K562 (cell line): ENCODE data around the gene APBA2. TPM values are rescaled to one million over a fixed set of nuclear protein-coding genes. Genes with fewer than 3 reads are reported as not detected.
A peak's percentile ranks its signal among the peaks of the same experiment; 100 is the strongest.

Experiments
- ATAC-seq: fragments of 200-7000 bp; cut with Tn5 transposase; 3 replicates; pipeline ENCODE4 v1.9.1; 2020; ENCODE audit warnings: moderate library complexity
- BruUV-seq: library from RNA; stranded (reverse); fragments of 400-500 nt; replicated peaks from 2 replicates; lab custom pipeline; 2021; lab: Mats Ljungman, UMichigan
- CTCF ChIA-PET: fragments of 300-600 bp; formaldehyde crosslinking; extraction: SDS; loops from one replicate; lab custom pipeline; 2021; ENCODE audit warnings: low intra/inter-chr PET ratio; lab: Yijun Ruan, JAX
- POLR2A ChIA-PET: fragments of 300-600, 350-650 bp; sonication (Branson Sonifier 250); formaldehyde crosslinking; extraction: SDS; loops from one replicate; lab custom pipeline; 2021; ENCODE audit warnings: antibody characterized with exemption, inconsistent platforms; lab: Yijun Ruan, JAX
- DNase-seq, 4 experiments: peaks; one replicate each; pipeline versions ENCODE4 v3.0.0 to v3.0.0-alpha.2; 2011 to 2018; ENCODE audit warnings: low spot score in 3 of 4, mixed read lengths in 3 of 4; ENCODE audit errors: extremely low read depth in 1 of 4
- FAIRE-seq: peaks from 2 replicates; lab custom pipeline; 2011; peaks lifted over from hg19 to GRCh38; lab: Jason Lieb, UNC
- H2AFZ ChIP-seq: 2 replicates; pipeline ENCODE4 v1.6.0; 2011; ENCODE audit warnings: low read depth, low read length, control low read depth, inconsistent platforms
- H3K27ac ChIP-seq: fragments of 200-600 bp; 3 replicates; pipeline ENCODE4 v1.8.0; 2011; ENCODE audit warnings: low read depth, mild to moderate bottlenecking, control low read depth, inconsistent platforms, low read length, moderate library complexity, mixed read lengths; ENCODE audit errors: extremely low read depth
- H3K27me3 ChIP-seq, 2 experiments: fragments of 300-600 bp in 1 of 2; 2 replicates in 1 of 2; 3 replicates in 1 of 2; pipeline versions ENCODE4 v1.6.0 to v1.8.0; 2011; ENCODE audit warnings: inconsistent platforms in 2 of 2, low read length in 2 of 2, mild to moderate bottlenecking in 1 of 2, mixed read lengths in 1 of 2, moderate library complexity in 1 of 2; ENCODE audit not compliant: control insufficient read depth in 2 of 2, insufficient read depth in 2 of 2
- H3K36me3 ChIP-seq: fragments of 300-600 bp; 3 replicates; pipeline ENCODE4 v1.8.0; 2011; ENCODE audit warnings: mild to moderate bottlenecking, low read length, inconsistent platforms; ENCODE audit not compliant: control insufficient read depth, insufficient read depth
- H3K4me1 ChIP-seq, 2 experiments: fragments of 200-600 bp in 1 of 2; replicated peaks in 1 of 2; 2 replicates in 1 of 2; 3 replicates in 1 of 2; pipeline versions ENCODE4 v1.5.1 to v1.8.0; 2011; ENCODE audit warnings: inconsistent platforms in 2 of 2, low read length in 2 of 2, mild to moderate bottlenecking in 1 of 2, mixed read lengths in 1 of 2, moderate library complexity in 1 of 2; ENCODE audit not compliant: control insufficient read depth in 2 of 2, insufficient read depth in 2 of 2
- H3K4me2 ChIP-seq: 2 replicates; pipeline ENCODE4 v1.6.1; 2011; ENCODE audit warnings: low read length, control low read depth, inconsistent platforms, mixed read lengths; ENCODE audit not compliant: insufficient read depth
- H3K4me3 ChIP-seq: fragments of 200-600 bp; sonication (generic), shearing (Covaris generic); 2 replicates; pipeline ENCODE4 v1.5.1; 2016; ENCODE audit warnings: control low read depth, inconsistent platforms
- H3K79me2 ChIP-seq: fragments of 200-600 bp; 3 replicates; pipeline ENCODE4 v1.8.0; 2011; ENCODE audit warnings: low read length, inconsistent platforms; ENCODE audit not compliant: control insufficient read depth, insufficient read depth
- H3K9ac ChIP-seq, 2 experiments: 2 replicates each; pipeline versions ENCODE4 v1.6.0 to v1.6.1; 2011; ENCODE audit warnings: low read depth in 2 of 2, low read length in 2 of 2, control low read depth in 1 of 2, inconsistent platforms in 1 of 2, mild to moderate bottlenecking in 1 of 2, mixed read lengths in 1 of 2; ENCODE audit not compliant: insufficient read depth in 1 of 2
- H3K9me1 ChIP-seq: one replicate; pipeline ENCODE4 v1.6.0; 2011; ENCODE audit warnings: inconsistent platforms, mild to moderate bottlenecking, low read length, moderate library complexity; ENCODE audit not compliant: control insufficient read depth, insufficient read depth
- H3K9me3 ChIP-seq: replicated peaks from 2 replicates; pipeline ENCODE4 v1.5.1; 2011; ENCODE audit warnings: low read depth, low read length, inconsistent platforms; ENCODE audit not compliant: control insufficient read depth, insufficient read depth
- H4K20me1 ChIP-seq: replicated peaks from 2 replicates; pipeline ENCODE4 v1.6.1; 2011; ENCODE audit warnings: low read length, inconsistent platforms, mixed read lengths; ENCODE audit not compliant: control insufficient read depth, insufficient read depth
- KLF13 ChIP-seq: fragments of 450-650 bp; IDR thresholded peaks from 2 replicates; pipeline ENCODE4 v1.6.1; 2016; ENCODE audit warnings: missing genetic modification characterization, low read depth, mild to moderate bottlenecking, missing compliant biosample characterization, moderate library complexity, borderline replicate concordance
- RBFOX2 ChIP-seq: fragments of 200-400 bp; formaldehyde crosslinking; IDR thresholded peaks from 2 replicates; pipeline ENCODE4 v1.6.1; 2017; ENCODE audit warnings: low read depth, mild to moderate bottlenecking, low read length, moderate library complexity
- TOE1 ChIP-seq, 2 experiments: fragments of 450-650 bp in 1 of 2; sonication (generic) in 1 of 2; formaldehyde crosslinking in 1 of 2; IDR thresholded peaks; 2 replicates each; pipeline versions ENCODE4 v1.7.1 to v1.8.0; 2016 to 2022; ENCODE audit warnings: borderline replicate concordance in 2 of 2, mild to moderate bottlenecking in 2 of 2, antibody characterized with exemption in 1 of 2, inconsistent platforms in 1 of 2, low read depth in 1 of 2, missing genetic modification reagents in 1 of 2, moderate library complexity in 1 of 2
- WGBS: fragments of 100-300 bp; shearing (Covaris generic); methylation state at CpG from one replicate; pipeline ENCODE4 v1.1.6; 2016; ENCODE audit warnings: low coverage, mixed read lengths; ENCODE audit not compliant: insufficient coverage; ENCODE audit errors: missing lambda C conversion rate; 5-methylcytosine and 5-hydroxymethylcytosine counted together
- in situ Hi-C: fragments of 300-500 bp; cut with MboI; formaldehyde crosslinking; loops from 4 replicates; pipeline ENCODE4 v1.15.0; 2018; ENCODE audit warnings: inconsistent platforms, mixed read lengths
- intact Hi-C: fragments of 100-400 bp; cut with micrococcal nuclease; formaldehyde crosslinking; loops from 2 replicates; pipeline ENCODE4 v1.14.2; 2022
- polyA plus RNA-seq, 8 experiments: library from polyadenylated mRNA; depleted of rRNA in 4 of 8; stranded (reverse) in 5 of 8; unstranded in 3 of 8; fragments of >200 nt; fragmentation: Nextera tagmentation in 2 of 8; fragmentation: Illumina TruSeq in 1 of 8; extraction: Ambion mirVana in 2 of 8; extraction: Trizol in 1 of 8; gene quantifications; 2 replicates each; pipeline versions ENCODE4 v1.2.1 to v1.2.3, GENCODE V29; 2011 to 2014; ENCODE audit warnings: inconsistent platforms in 1 of 8, missing spikeins in 1 of 8
- total RNA-seq, 7 experiments: library from RNA; depleted of rRNA in 6 of 7; stranded (reverse); fragments of >200 nt in 6 of 7; fragmentation: Illumina TruSeq in 2 of 7; extraction: Trizol in 2 of 7; gene quantifications; 2 replicates each; pipeline versions ENCODE4 v1.2.1 to v1.2.3, GENCODE V29; 2011 to 2021; ENCODE audit warnings: low replicate concordance in 1 of 7

APBA2 gene
- total and polyA plus RNA-seq, 9 of the 15 experiments (the other 6 are each of a cell fraction or from before 2014, with no cell fraction given) = 0.24 to 40.9 (median 25.2) TPM

DNA sequence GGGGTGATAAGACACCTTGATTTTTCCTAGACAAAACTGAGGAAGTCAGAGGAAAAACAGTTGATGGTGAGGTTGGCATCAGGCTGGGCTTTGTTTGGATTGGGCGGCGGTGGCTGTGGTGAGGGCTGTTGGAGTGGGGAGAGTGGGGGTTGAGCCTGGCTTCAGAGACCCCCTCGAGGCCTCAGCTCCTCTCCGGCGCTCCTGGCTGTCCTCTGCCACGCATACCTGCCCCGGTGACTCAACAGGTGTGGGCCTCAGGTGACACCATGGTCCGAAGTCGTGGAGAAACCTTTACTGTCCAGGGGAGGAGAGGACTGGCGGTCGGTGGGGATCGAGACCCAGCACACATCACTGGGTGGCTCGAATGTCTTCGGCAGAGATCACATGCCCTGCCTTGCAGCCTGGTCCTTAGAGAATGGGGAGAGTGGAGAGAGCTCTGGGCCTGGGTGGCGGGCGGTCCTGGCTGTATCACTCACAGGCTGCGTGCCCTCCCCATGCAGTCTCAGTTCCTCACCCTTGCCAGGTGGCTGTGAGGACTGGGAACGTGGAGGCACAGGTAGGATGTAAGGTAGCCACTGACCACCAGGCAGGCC, 2.6 kb downstream of the APBA2 start:
- TSS peak; percentile 36 for BruUV-seq
- no peak for TF ChIP-seq KLF13
- H3K36me3 ChIP-seq = no peaks in the 10 kb centered on the region
- H3K79me2 ChIP-seq = peaks cover 64% of the 10 kb centered on the region
- ATAC-seq (no peak), DNase-seq (no peak), FAIRE-seq (no peak)
- H3K4me1 ChIP-seq = peaks cover 25 to 42% of the 10 kb centered on the region in 2 experiments
- no peaks in the 10 kb centered on the region for H3K27me3 ChIP-seq
- H3K9me1 ChIP-seq = no peaks in the 10 kb centered on the region
- peak overlapping the region; percentile 63; the same call in 1 of the 2 replicates for H3K4me2 ChIP-seq
- H3K9ac ChIP-seq = 0 out of 4 replicates have a peak overlapping the region, but pooled peaks of 1 of the 2 experiments have one; percentile 22
- ChIA-PET POLR2A (interaction anchor here (1.5 to 2.5 kb wide), 2 partner anchors 10 to 26 kb away, joined by 6 to 14 read pairs; no protein-coding TSS in a partner anchor), CTCF (no interaction called here)
- intact Hi-C loops (no loop called here), in situ Hi-C loops (no loop called here)
- no peak overlapping the region for H3K27ac ChIP-seq
- no peak overlapping the region for H3K4me3 ChIP-seq
- H4K20me1 ChIP-seq = peaks cover 7% of the 10 kb centered on the region; the same call in 1 of the 2 replicates
- 92% methylated on average over 6 of the region's 18 CpGs for WGBS
- no peak overlapping the region for H2AFZ ChIP-seq
- H3K9me3 ChIP-seq = no peaks in the 10 kb centered on the region

DNA sequence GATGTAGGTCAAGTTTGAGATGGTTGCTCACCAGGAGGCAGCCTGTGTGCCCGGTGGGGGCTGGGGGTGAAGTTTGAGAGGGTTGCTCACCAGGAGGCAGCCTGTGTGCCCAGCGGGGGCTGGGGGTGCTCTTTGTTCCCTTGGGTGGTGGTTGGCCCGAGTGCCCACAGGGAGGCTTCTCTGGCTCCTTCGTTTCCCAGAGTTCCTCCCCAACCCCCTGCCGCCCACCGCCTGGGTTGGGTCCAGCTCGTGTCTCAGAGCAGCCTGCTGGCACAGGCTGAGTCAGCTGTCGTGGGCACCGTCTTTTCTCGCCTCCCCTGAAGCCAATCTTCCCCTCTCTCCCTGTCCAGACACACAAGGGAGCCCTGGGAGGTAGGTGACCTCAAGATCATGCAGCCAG, 3.1 kb downstream of the APBA2 start:
- Histone ChIP-seq H3K9me1 (no peaks in the 10 kb centered on the region), H4K20me1 (peaks cover 7% of the 10 kb centered on the region; the same call in 1 of the 2 replicates), H3K27ac (no peak overlapping the region), H3K4me3 (no peak overlapping the region), H3K4me2 (no peak overlapping the region), H3K36me3 (no peaks in the 10 kb centered on the region)
- in situ Hi-C loops = no loop called here
- ATAC-seq (no peak), FAIRE-seq (no peak)
- no TSS peak for BruUV-seq
- TF ChIP-seq RBFOX2 (peak; percentile 47; the same call in 1 of the 2 replicates), TOE1 (IDR thresholded peaks at IDR 0.05; ENCODE audit: borderline replicate concordance) (no peak), TOE1 (CRISPR knock-in tag; IDR thresholded peaks at IDR 0.05; ENCODE audit: borderline replicate concordance, low read depth) (no peak)
- TF ChIP-seq, all 486 proteins: peak for 1
- no peaks in the 10 kb centered on the region for H3K9me3 ChIP-seq
- POLR2A ChIA-PET = interaction anchor here (2.5 kb wide), 1 partner anchor 10 kb away, joined by 14 read pairs; no protein-coding TSS in a partner anchor
- WGBS = 89% methylated on average over 9 of the region's 10 CpGs
- H3K4me1 ChIP-seq = peaks cover 25 to 42% of the 10 kb centered on the region in 2 experiments
- peaks cover 69% of the 10 kb centered on the region for H3K79me2 ChIP-seq
- CTCF ChIA-PET = no interaction called here
- H3K9ac ChIP-seq = peak overlapping the region in 1 of 2 experiments; percentile 4; a peak in 2 of 4 replicates
- DNase-seq = no peak
- no peaks in the 10 kb centered on the region for H3K27me3 ChIP-seq
- intact Hi-C loops = no loop called here
- H2AFZ ChIP-seq = no peak overlapping the region
